GM21717 (cell line): Measurements from ENCODE around the gene DYNC2H1.
A peak's percentile ranks its signal among the peaks of the same experiment; 100 is the strongest.

Experiments used
- ATAC-seq: cut with Tn5 transposase; IDR thresholded peaks from one replicate; pipeline ENCODE4 v1.9.1; 2021; ENCODE audit warnings: mild to moderate bottlenecking, moderate library complexity; ENCODE audit not compliant: unreplicated experiment

DYNC2H1 gene

DNA sequence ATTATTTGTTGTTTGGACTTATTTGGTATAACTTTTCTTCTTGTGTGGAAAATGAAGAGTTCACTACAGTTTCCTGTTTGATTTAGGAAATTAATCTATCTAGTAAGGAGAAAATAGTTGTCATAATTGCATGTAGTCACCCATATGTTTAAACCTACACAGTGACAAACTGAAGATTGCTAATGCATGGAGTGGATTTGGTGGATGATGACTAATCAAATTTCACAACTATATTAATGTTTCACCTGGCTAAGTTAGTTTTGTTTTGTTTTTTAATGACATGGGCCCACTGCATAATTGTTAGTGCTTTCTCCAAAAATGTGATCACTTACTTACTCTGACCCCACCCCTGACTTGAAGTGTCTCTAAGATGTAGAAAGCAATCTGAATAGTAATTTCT, 170.6 kb downstream of the DYNC2H1 start:
- ATAC-seq = no peak

DNA sequence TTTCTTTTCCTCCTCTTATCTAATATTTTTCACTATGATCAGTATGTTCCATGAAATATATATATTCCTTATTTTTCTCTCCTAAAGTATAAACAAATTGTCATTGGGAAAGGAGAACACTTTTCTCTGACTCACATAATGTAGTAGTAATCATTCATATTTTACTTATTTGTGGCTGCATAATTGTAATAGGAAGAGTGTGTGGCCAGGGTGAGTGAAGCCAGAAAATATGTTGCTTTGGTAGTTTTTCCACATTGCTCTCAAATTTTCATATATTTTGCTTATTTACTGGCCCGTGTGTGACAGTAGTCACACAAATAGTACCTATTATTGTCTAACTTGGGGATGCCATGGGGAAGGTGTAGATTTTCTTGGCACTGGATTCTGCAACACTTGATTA, 172.1 kb downstream of the DYNC2H1 start:
- no peak for ATAC-seq

DNA sequence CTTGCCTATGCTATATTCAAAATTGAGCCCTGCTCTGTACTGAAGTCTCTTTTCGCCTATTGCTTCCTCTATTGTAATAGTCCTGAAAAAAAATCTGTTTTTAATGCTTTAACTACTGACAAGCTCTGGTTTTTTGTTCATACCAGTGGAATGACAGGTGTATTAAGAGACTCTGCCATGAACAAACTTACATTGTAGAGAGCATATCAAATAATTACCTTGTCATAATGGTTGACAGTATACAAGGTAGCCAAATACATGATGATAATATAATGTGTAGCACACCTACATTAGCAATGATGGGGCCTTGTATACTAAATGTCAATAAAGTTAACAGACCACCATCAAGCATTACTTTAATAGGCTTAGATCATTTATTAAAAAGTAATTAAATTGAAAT, 175.0 kb downstream of the DYNC2H1 start:
- no peak for ATAC-seq

DNA sequence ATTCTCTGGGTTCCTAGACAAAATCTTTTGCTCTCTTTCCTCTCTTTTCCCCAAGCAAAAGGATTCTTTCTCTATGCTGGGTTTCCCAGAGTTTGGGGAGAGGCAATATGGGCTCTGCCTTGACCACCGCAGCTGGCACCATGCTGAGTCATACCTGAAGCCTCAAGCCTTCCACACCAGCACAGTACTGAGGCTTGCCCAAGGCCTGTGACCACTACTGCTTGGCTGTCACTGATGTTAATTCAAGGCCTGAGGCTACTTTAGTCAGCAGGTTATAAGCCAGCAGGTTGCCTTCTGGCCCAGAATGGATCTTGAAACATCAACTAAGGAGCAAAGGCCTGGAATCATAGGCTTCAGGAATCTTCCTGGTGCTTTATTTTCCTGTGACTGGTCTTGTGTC, 185.3 kb downstream of the DYNC2H1 start:
- no peak for ATAC-seq

DNA sequence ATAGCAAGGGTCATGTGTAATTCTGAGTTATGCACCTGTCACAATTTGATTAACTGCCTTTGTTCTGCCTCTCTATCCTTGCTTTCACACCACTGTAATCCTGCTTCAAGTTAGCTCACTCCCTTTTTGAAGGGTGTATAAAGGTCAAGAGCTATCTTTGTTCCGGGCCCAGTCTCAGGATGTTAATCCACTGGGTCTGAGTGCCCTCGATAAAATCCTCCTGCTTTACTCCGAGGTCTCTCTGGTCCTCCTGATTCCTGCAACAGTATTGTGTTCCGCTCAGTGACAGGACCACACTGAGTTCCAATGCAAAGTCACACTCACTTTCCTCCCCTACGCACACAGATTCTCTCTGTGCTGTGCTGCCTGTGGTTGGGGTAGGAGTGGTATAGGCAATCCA, 186.5 kb downstream of the DYNC2H1 start:
- no peak for ATAC-seq

DNA sequence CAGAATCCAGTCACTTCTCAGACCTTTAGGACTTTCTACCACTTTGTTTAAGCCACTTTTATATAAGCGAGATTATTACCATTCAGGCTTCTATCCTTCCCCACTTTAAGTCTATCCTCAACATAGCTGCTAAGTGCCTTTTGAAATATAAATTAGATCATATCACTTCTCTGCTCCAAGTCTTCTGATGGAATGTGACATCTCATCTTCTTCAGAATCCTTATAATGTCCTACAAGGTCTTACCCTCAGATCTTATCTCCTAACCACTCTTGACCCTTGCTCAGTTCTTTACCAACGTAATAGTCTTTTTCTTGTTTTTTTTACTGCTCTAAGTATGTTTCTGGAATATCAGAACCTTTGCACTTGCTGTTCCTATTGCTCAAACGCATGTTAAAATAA, 188.7 kb downstream of the DYNC2H1 start:
- ATAC-seq = no peak

DNA sequence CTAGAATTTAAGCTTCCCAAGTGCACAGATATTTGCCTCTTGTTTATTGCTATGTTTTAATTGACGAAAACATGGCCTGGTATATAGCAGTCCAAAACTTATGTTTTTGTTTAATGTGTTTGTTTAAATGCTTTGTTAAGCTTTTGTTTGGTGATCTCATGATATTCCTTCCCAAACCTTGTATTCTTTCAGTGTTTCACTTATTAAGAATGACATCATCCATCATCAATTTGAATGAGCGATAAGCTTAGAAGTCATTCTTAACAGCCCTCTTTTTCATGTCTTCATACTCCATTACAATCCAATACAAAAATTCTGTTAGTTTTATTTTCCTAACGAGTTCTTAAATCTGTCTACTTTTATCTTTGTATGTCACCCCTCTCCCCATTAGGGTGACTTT, 206.0 kb downstream of the DYNC2H1 start:
- no peak for ATAC-seq

DNA sequence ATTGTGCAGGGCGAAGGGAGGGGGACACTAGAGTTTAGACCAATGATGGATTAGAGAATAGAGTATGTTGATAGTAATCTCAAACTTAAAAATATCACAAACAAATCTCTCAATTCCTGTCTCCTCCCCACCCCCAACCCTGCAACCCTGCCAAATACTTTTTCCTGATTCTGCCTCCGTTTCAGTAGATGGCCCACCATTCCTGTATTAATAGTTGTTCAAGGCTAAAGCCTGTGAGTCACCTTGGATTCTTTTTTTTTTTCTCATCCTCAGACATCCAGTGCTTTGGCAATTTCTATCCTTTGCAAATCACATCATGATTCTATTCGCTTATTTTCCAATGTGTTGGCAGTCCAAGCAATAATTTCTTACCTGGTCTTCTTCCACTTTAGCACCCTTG, 207.9 kb downstream of the DYNC2H1 start:
- no peak for ATAC-seq

DNA sequence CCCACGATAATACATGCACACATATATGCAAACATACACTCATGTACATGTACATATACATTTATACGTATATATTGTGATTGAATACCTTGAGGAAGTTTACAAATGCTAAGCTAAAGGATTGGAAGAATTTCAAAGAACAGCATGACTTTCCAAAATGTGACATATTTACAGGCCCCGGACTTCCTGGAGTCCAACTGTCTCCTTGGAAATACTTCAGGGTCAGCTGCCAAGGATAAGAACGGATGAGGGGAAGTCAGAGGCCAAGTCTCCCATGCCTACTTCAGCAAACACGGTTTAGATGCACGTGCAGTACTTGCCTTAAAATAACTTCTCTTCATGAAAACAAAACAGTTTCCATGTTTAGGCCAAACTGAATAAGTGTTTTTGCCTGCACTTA, 213.6 kb downstream of the DYNC2H1 start:
- ATAC-seq = no peak

DNA sequence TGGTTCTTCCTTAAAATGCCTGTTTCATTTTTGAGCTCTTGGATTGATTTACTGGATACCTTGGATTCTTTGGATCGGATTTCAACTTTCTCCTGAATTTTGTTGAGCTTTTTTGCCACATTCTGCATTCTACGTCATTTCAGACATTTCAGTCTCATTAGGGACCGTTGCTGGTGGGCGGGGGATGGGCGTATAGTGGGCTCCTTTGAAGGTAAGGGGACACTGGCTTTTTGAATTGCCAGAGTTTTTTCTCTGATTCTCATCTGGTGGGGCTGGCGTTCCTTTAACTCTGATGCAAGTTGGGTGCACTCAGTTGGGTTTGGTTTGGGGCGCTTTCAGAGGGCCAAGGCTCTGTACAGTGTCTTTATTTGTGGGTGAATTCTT, 216.5 kb downstream of the DYNC2H1 start:
- no peak for ATAC-seq

DNA sequence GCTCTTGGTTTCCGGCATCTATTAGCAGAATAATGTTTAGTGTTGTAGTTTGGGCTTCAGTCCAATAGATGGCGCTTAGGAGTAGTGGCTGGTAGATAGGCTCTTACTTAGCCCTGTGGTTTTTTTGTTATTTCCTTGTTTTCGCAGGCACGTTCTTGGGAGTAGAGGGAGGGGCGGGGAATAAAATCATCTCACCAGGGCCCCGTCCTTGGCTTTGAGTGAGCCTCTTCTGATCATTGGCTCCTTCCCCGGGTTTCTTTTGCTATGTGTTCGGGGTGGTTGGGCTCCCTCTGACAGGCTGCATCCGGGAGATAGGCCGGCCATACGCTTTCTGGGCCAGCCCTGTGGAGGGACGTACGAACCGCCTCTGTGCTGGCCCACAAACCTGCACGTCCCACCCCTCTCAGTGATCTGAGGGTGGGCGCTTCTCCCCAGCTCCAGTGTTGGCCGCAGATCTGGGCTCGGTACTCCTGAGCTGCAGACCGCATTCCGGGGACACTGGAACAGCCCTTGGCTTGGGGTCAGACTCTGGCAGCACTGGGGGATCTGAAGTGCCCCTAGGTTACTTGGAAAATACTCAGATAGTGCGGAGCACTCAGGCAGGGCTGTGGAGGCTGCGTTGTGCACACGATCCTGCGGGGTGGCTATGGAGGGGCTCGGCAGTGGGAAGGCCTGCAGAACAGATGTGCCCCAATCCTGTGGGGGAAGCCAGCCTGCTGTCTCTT, 217.0 kb downstream of the DYNC2H1 start:
- peak; percentile 92 for ATAC-seq

DNA sequence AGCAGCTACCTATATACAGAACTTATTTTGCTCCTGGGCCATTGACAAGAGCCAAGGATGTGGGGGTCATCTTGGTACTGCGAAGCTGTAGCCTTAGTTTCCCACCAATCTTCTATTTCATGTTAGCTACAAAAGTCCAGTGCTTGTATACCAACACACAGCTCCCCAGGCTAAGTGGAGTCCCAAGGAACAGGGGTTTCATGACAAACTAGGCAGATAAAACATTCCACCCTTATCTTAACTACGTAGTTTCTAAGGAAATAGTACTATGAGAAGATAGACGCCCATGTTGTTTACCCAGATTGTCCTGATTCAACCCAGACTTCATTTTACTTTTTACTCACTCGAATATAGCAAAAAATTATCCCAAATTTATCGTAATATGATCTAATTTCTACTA, 218.5 kb downstream of the DYNC2H1 start:
- ATAC-seq = no peak

DNA sequence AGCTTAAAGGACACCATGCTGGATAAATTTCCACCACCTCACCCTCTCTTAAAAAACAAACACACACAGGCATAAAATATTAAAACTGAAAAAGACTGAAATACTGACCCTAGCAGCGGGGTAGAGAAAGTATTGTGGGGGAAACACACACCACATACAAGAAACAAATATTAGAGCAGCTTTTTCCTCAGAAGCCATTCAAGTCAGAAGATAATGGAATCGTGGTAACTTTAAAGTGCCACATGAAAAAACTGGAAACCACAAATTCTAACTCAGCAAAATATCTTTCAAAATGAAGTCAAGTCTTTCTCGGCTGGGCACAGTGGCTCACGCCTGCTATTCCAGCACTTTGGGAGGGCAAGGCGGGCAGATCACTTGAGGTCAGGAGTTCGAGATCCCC, 223.2 kb downstream of the DYNC2H1 start:
- ATAC-seq = no peak

DNA sequence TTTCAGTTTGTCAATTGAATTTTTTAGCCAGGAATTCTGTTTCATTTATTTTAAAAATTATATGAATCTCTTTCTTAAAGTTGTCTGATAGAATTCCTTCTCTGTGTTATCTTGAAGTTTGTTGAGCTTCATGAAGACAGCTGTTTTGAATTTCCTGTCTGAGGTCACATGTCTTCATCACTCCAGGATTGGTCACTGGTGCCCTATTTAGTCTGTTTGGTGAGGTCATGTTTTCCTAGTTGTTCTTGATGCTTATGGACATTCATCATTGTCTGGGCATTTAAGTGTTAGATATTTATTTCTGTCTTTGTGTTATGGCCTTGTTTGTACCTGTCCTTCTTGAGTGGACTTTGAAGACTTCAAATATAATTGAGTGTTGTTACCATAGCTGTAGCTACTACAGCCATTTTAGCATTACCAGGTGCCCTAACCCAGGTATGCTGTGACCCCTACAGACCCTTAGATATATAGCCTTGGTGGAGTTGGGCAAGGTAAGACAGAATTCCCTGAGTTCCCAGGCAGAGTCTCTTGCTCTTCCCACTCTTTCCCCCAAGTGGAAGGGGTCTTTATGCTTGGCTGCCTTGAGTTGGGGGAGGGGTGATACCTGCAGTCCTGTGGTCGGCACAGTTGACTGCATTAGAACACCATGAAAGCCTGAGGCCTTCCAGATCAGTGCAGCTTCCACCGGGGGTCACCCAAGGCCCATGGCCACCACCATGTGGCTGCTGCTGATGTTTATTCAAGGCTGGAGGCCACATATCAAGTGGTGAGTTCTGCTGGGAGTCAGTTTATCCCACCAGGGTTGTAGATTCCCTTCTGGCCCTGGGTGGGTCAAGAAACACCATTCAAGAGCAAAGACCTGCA, 229.6 kb downstream of the DYNC2H1 start:
- ATAC-seq = no peak

DNA sequence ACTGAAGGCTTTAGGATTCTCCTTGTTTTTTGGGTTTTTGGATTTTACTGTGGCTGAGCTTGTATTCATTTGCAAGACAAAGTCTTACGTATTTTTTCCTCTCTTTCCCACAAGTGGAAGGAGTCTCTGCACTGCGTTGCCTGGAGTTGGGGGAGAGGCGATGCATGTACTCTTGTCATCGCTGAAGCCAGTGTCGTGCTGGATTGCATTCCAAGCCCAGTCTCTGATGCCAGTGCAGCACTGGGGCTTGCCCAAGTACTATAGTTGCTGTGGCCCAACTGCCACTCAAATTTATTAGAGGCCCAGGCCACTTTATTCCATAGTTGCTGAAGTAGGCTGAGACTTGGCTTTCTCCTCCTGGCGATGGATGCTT, 230.2 kb downstream of the DYNC2H1 start:
- no peak for ATAC-seq

DNA sequence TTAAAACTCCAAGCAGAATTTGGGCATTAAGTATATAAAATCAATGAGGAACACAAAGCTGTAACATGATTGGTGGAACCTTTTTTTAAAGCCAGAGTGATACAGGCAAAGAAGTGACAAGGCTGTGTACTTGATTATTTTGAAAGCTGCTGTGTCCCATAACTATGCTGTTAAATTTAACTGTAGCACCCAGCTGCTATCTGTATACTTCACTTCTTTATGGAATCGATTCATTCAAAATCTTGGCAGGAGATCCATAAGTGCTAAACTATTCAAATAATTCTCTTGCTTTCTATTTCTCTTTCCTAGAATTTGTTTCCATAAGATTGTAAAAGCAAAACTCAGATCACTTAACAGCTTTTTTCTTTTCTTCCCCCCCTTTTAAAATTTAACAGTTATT, 231.7 kb downstream of the DYNC2H1 start:
- no peak for ATAC-seq

DNA sequence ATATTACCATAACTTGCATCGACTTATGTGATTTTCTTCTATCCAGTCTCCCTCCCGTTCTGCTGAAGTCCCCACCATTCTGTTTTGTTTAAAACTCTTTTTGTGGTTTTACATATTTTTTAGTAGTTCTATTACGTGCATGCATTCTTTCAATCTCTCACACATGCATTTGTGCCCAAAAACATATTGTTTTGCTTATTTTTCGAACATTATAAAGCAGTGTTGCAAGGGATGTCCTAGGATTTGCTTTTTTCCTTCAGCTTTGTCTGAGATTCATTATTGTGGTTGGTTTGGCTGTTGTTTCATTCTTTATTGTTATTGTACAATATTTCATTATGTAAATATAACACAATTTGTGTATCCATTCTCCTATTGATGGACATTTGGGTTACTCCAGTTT, 235.7 kb downstream of the DYNC2H1 start:
- no peak for ATAC-seq

DNA sequence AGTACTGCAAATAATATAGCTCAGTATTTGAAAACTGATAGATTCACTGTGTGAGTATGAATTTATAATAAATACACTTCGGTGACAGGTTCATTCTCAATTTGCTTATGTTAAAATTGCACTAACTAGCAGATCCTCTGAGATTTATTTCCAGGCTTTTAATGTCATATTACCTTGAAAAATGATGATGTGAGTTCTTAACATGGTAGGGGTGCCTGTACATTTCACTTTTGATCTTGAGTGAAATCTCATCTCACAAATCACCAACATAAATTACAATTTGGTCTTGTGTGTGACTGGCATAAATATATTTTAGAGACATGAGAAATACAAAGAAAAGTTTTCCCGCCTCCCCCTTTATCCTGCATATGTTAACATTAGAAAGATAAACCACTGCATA, 240.4 kb downstream of the DYNC2H1 start:
- ATAC-seq = no peak

DNA sequence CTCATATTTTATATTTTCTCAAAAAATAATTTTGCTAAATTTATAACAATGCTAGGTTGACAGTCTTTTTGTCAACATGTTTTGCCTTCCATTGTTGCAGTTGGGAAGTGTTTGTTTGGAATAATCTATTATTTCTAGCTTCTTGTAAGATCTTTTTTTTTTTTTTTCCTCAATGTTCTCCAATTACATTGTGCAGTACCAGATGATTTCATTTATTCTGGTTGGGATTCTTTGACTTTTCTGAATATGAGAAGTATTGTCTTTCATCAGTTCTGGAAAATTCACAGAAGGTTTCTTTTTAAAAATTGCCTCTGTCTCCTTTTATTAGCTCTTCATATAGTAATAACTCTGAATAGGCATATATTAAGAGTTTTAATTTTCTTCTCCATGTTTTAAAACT, 245.4 kb downstream of the DYNC2H1 start:
- no peak for ATAC-seq

DNA sequence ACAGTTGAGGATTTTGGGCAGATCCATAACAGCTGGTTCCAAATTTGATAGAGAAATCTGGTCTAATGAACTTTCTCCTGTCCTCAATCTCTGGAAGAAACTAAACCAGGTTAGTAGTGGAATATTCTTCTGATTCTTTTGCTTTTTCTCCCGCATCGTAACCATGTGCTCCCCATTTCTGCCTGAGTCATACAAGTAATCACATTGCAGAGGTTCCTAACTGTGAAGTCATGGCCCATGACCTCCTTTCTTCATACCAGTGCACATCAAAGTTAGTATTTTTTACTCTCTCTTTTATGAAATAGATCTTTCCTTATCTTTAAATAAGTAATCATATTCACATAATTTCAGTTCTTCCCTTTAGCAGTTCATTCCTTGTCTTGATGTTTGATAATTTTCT, 249.0 kb downstream of the DYNC2H1 start:
- no peak for ATAC-seq

DNA sequence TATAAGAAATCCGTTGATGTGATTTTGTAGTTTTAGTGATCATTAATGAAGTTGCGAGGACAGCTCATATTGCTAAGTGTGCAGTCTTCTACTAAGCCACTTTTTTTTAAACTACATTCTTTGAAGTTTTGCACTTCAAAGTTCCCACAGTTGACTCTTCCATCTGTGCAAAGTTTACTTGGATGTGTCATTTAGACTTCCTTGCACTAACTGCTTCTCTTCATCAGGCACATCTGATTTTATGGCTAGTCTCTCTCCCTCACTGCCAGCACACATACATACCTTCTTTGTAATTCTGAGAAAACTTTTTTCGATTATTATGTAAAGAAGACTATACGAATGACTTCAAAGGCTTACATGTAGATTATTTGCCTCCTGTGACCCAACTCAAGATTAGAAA, 250.0 kb downstream of the DYNC2H1 start:
- ATAC-seq = no peak

DNA sequence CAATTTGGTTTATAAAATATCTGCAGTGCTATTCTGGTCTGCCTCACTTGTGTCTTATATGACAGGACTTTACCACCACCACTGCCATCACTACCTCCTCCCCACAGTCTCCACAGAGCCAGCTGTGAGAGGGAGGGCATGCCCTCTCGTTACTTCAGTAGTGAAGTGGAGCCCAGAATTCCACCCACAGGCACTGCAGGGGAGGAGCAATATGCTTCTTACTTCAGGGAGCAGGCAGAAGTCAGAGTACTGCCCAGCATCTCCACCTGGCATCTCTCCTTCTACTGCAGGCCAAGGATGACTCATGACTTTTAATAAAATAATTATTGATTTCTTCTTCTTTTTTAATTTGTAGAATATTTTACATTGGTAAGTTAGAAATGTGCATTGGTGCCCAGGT, 255.5 kb downstream of the DYNC2H1 start:
- ATAC-seq = no peak

DNA sequence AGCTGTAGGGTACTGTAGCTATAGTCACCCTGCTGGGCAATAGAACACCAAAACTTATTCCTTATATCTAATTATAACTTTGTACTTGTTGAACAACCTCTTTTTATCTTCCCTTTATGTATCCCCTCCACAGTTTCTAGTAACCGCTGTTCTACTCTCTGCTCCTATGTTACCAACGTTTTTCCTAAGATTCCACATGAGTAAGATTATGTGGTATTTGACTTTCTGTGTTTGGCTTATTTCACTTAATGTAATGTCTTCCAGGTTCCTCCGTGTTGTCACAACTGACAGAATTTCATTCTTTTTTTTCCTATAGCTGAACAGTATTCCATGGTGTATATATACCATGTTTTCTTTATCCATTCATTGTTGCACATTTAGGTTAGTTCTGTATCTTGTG, 258.4 kb downstream of the DYNC2H1 start:
- no peak for ATAC-seq
